A673 (cell line): ENCODE results near the gene CCBE1. TPM values are rescaled to one million over a fixed set of nuclear protein-coding genes. Genes with fewer than 3 reads are reported as not detected.

Source experiments
- BruUV-seq: library from RNA; stranded (reverse); fragments of 400-500 nt; replicated peaks from 2 replicates; lab custom pipeline; 2021; lab: Mats Ljungman, UMichigan
- CTCF ChIA-PET: fragments of 300-600 bp; sonication (Branson Sonifier 250); formaldehyde crosslinking; loops from one replicate; lab custom pipeline; 2022; ENCODE audit warnings: antibody characterized with exemption; lab: Charles Lee
- POLR2A ChIA-PET: fragments of 300-600 bp; sonication (Branson Sonifier 250); formaldehyde crosslinking; loops from one replicate; lab custom pipeline; 2022; ENCODE audit warnings: antibody characterized with exemption; ENCODE audit not compliant: low non-redundant PET; lab: Charles Lee
- DNase-seq: peaks from one replicate; pipeline ENCODE4 v3.0.0-alpha.2; 2015; ENCODE audit warnings: low spot score
- H3K27ac ChIP-seq: fragments of 200-600 bp; sonication (generic); 2 replicates; pipeline ENCODE4 v1.5.1; 2016; ENCODE audit warnings: mixed run types, low read depth, mild to moderate bottlenecking, mixed read lengths, antibody characterized with exemption, low read length; ENCODE audit not compliant: poor library complexity, severe bottlenecking
- H3K27me3 ChIP-seq: fragments of 200-600 bp; sonication (generic); replicated peaks from 2 replicates; pipeline ENCODE4 v1.6.1; 2017; ENCODE audit warnings: mixed run types, low read depth, mild to moderate bottlenecking, mixed read lengths, antibody characterized with exemption, low read length; ENCODE audit not compliant: insufficient read depth, poor library complexity
- H3K36me3 ChIP-seq: fragments of 200-600 bp; sonication (generic); 2 replicates; pipeline ENCODE4 v1.6.1; 2016; ENCODE audit warnings: mixed run types, mild to moderate bottlenecking, mixed read lengths, antibody characterized with exemption, low read length; ENCODE audit not compliant: insufficient read depth, poor library complexity, severe bottlenecking
- H3K4me1 ChIP-seq: fragments of 200-600 bp; sonication (generic); 2 replicates; pipeline ENCODE4 v1.6.1; 2017; ENCODE audit warnings: mixed run types, mild to moderate bottlenecking, mixed read lengths, antibody characterized with exemption, low read length; ENCODE audit not compliant: insufficient read depth, poor library complexity, severe bottlenecking
- H3K4me3 ChIP-seq: fragments of 200-600 bp; sonication (generic); 2 replicates; pipeline ENCODE4 v1.5.1; 2016; ENCODE audit warnings: low read depth, mixed run types, mild to moderate bottlenecking, mixed read lengths, low read length; ENCODE audit not compliant: poor library complexity, severe bottlenecking
- H3K9me3 ChIP-seq: fragments of 200-600 bp; sonication (generic); 2 replicates; pipeline ENCODE4 v1.6.1; 2016; ENCODE audit warnings: mixed run types, low read depth, mild to moderate bottlenecking, mixed read lengths, antibody characterized with exemption, low read length; ENCODE audit not compliant: poor library complexity, severe bottlenecking
- EZH2 ChIP-seq: fragments of 200-600 bp; sonication (generic); IDR thresholded peaks from 2 replicates; pipeline ENCODE4 v1.6.1; 2017; ENCODE audit warnings: borderline replicate concordance, low read depth, mild to moderate bottlenecking, mixed read lengths, antibody characterized with exemption, low read length; ENCODE audit not compliant: poor library complexity, severe bottlenecking
- intact Hi-C: fragments of 100-400 bp; cut with micrococcal nuclease; formaldehyde crosslinking; loops from one replicate; pipeline ENCODE4 v1.10.0; 2022; ENCODE audit not compliant: unreplicated experiment
- total RNA-seq: library from RNA; stranded (reverse); gene quantifications from 2 replicates; pipeline ENCODE4 v1.2.3, GENCODE V29; 2021
- TF ChIP-seq, protein P1 (sequence below): fragments of 300-800, 200-600 bp; sonication (generic); conservative IDR thresholded peaks from 2 replicates; pipeline ENCODE4 v1.5.1; 2017; ENCODE audit warnings: low read depth, mild to moderate bottlenecking, antibody characterized with exemption, low read length, moderate library complexity, mixed read lengths

CCBE1 gene
- total RNA-seq, 1 experiment from 2014 or later, result not detected

DNA sequence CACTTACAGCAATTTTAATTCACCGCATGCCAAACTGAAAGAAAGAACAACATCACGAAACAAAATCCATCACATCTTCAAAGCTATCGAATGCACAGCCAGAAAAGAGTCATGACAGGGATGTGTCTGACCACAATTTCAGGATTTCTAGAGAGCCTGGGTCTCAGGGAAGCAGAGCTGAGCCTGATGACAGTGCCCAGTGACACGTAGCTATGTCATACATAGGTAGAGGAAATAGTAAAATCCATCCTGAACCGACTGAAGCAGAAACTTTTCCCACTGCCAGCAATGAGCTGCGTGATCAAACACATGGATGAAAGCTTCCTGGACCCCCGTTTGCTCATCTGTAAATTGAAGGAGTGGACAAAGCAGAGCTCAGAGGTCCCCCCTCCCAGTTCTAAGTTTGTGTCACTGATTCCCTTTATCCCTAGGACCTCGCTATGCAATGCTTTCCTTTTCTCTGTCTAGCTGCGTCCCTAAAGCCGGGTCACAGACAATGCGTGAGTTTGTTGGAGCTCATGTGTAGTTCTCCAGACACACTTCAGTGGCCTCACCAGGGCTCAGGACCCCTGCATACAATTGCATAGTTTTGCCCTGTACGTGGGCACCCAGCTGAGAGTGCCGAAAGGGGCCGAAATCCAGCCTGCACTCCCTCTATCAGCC lies 37.6 kb downstream of the CCBE1 start:
- H3K4me1 ChIP-seq, result no peaks in the 10 kb centered on the region
- no peak overlapping the region for H3K4me3 ChIP-seq
- POLR2A ChIA-PET, result interaction anchor here (0.6 kb wide), 1 partner anchor 435 kb away, joined by 3 read pairs; no protein-coding TSS in a partner anchor
- no peak for TF ChIP-seq EZH2
- TF ChIP-seq, protein P1, sequence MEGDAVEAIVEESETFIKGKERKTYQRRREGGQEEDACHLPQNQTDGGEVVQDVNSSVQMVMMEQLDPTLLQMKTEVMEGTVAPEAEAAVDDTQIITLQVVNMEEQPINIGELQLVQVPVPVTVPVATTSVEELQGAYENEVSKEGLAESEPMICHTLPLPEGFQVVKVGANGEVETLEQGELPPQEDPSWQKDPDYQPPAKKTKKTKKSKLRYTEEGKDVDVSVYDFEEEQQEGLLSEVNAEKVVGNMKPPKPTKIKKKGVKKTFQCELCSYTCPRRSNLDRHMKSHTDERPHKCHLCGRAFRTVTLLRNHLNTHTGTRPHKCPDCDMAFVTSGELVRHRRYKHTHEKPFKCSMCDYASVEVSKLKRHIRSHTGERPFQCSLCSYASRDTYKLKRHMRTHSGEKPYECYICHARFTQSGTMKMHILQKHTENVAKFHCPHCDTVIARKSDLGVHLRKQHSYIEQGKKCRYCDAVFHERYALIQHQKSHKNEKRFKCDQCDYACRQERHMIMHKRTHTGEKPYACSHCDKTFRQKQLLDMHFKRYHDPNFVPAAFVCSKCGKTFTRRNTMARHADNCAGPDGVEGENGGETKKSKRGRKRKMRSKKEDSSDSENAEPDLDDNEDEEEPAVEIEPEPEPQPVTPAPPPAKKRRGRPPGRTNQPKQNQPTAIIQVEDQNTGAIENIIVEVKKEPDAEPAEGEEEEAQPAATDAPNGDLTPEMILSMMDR, result no peak
- CTCF ChIA-PET, result no interaction called here
- H3K36me3 ChIP-seq, result no peaks in the 10 kb centered on the region
- no peak overlapping the region for H3K27ac ChIP-seq
- intact Hi-C loops, result no loop called here
- peaks cover 30% of the 10 kb centered on the region for H3K27me3 ChIP-seq
- H3K9me3 ChIP-seq, result no peaks in the 10 kb centered on the region
- no peak for DNase-seq
- BruUV-seq, result no TSS peak

DNA sequence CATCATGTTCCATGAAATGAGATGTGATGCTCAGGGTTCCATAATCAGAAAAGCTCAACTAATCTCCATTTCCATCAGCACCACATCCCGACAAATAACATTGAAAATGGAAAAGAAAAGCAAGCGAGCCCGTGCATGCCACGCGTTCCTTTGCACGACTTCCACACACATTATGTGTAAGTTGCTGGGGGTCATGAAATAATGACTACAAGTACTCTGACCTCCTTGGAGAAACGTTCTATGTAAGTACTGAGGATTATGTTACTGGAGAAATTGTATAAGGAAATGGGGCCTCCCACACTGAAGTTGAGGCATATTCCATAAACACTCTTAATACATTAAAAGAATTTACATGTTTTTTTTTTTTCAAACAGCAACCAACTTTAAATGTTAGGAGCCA lies 38.3 kb downstream of the CCBE1 start:
- ChIA-PET POLR2A (no interaction called here), CTCF (no interaction called here)
- H3K4me1 ChIP-seq, result no peaks in the 10 kb centered on the region
- H3K36me3 ChIP-seq, result no peaks in the 10 kb centered on the region
- H3K27me3 ChIP-seq, result peaks cover 30% of the 10 kb centered on the region
- intact Hi-C loops, result no loop called here
- H3K27ac ChIP-seq, result no peak overlapping the region
- no peak for TF ChIP-seq EZH2
- TF ChIP-seq, protein P1, result no peak
- H3K4me3 ChIP-seq, result no peak overlapping the region
- DNase-seq, result no peak
- H3K9me3 ChIP-seq, result no peaks in the 10 kb centered on the region
- no TSS peak for BruUV-seq

DNA sequence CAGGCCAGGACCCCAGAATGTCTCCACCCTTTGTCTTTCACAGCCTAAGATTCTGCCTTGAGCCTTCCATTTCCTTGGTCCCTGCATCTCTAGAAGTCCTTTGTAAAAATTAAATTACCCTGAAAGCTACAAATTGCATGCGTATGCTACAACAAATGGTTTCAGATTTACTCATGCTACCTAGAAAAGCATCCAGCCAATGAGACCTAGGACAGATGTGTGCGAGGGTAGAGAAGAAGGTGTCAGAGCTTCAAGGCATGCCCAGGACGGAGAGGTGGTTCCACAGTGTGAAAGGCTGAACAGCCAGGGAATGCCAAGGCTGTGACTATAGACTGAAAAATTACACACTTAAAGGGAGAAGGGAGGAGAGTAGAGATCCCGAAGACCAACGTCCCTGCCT lies 40.2 kb downstream of the CCBE1 start:
- no peak for DNase-seq
- Histone ChIP-seq H3K27me3 (peaks cover 18% of the 10 kb centered on the region), H3K27ac (no peak overlapping the region), H3K9me3 (no peaks in the 10 kb centered on the region), H3K36me3 (no peaks in the 10 kb centered on the region), H3K4me3 (no peak overlapping the region), H3K4me1 (no peaks in the 10 kb centered on the region)
- TF ChIP-seq EZH2, result no peak
- TF ChIP-seq, protein P1, result no peak
- POLR2A ChIA-PET, result no interaction called here
- intact Hi-C loops, result no loop called here
- BruUV-seq, result no TSS peak
- CTCF ChIA-PET, result no interaction called here
